ENCODE measurements around the gene RGS12.
"Not testable (repeated sequence)": the region's sequence is repeated elsewhere in the genome, so short reads cannot be mapped to it uniquely, and the experiment has no call there.

The RGS12 gene

DNA sequence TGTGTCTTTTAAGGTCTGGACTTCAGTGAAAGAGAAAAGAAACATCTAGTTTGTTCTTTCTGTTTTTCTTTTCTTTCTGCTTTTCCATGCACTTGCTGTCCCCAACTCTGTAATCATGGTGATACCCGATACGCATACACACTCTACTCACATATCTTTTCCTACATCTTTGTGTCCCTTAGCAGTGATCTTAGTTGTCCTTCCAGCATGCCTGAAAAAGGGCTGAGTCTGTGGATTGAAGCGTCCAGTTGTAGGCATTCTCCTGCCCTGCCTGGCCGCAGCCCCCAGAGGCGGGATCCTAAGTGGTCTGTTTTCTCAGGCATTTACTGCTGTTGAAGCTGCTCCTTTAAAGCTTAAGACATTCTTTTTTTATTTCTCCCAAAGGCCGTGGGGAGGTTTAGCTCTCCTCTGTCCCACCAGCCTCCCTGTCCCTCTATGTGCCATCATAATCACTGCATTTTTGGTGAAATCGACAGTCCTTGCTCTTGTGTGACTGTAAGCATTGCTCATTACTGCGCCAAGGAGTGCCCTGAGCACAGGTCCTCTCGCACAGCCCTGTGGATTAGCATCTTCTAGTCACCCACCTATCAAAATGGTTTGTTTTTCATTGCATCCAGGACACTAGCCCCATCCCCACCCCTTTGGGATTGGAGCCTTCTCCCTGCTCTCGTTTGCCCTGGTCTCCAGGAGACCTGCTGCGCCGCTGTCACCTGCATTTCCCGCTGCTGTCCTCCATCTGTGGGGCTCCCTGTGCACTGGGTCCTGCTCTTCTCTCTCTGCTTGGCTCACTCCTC, 4.4 kb downstream of the RGS12 start:
- DNase-seq, result no peak

DNA sequence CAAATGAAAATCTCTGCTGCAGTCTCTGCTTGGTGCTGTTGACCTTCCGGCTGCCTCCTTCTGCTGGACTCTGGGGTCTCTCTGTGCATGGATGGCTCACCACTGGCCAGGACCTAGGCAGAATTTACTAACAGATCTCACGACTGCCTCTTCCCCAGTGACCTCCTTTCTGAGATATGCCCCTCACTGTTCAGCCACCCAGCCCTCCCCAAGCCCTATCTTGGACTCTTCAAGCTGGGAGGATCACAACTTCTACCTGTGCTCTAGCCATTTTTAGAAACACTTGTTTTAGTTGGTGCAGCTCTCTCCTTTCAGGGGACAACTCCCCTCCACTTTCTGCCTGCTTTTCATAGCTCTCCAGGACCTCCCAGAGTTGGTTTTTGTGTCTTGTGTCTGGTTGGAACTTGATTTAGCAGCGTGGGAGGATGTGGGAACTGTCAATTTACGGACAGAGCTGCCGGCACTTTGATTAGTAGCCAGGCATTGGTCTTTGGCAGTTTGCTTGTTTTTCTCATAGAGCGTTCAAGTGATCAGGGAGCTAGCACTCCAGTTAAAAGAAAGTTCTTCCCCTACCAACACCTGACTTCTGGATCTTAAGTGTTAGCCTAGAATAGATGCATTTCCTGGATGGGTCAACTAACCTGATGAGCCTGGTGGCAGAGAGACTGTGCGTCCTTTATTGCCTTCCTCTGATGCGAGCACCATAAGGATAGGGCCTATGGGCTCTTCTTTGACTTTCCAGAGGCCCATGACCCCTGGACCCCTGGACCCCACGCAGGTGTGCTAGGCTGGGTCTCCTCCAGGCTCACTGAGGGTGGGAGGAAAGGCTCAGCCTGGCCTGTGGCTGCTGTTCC, 6.5 kb downstream of the RGS12 start:
- no peak for DNase-seq

DNA sequence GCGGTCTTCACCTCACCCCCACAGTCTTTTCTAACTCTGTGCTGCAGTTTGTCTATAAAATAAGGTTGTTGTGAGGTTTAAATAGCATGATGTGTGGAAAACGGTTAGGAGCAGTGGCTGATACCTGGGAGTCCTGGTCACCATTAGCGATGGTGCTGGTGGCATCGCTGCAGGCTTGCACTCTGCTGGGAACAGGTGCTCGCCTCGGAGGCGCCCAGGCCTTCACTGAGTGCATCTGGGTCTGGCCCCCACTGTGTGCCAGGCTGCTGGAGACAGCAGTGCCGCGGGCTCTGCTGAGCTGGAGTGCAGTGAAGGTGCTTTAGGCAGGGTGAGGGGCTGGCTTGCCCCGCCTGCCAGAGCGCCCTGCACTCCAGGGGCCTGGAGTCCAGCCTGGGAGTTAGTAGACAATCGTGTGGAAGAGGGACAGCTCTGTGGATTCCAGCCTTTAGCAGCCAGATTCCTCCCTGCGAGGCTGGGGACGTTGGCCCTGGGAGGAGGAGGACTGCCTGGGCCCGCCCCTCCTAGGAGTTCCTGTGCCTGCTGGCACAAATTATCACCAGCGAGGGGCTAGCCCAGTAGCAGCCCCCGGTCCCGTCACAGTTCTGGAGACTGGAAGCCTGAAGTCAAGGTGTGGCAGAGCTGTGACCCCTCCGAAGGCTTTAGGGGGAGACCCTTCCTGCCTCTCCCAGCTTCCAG, 7.3 kb downstream of the RGS12 start:
- DNase-seq, result no peak

DNA sequence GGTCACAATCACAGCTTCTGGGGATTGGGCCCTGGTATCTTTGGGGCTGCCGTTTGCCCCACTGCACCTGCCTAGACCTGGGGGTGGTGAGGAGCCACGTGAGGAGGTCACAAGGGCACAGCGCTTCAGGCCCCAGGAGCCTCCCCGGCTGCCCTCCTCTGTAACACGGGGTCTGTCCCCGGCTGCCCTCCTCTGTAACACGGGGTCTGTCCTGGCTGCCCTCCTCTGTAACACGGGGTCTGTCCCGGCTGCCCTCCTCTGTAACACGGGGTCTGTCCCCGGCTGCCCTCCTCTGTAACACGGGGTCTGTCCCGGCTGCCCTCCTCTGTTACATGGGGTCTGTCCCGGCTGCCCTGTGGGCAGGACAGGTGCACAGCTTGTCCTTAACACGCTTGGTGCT, 8.1 kb downstream of the RGS12 start:
- not testable (repeated sequence) for DNase-seq

DNA sequence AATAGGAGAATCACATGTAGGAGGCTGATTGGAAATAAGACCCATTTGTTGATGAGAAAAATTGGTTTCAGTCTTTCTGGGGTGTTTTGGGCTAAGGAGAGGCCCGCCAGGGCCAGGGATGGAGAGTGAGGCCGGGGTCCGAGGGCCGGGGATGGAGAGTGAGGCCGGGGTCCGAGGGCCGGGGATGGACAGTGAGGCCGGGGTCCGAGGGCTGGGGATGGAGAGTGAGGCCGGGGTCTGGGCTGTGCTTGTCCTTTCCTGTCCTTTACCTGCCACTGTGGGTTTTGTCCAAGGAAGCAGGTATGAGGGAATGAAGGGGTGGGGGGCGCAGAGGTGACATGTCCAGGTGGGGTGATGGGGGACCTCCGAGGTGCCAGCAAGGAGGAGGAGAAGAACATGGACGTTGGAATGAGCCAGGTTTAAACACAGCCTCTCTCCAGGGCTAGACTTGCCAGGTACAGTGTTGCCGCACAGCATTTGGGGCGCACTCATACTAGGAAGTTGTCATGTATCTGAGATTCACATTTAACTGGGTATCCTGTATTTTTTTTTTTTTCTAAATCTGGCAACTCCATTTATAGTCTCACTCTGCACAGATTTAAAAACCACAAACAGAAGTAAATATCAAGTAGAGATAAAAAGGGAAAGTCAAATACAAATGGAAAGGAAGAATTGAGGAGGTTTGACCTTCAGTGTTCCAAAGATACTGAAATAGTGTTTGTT, 8.8 kb downstream of the RGS12 start:
- DNase-seq, result peak; percentile 17

DNA sequence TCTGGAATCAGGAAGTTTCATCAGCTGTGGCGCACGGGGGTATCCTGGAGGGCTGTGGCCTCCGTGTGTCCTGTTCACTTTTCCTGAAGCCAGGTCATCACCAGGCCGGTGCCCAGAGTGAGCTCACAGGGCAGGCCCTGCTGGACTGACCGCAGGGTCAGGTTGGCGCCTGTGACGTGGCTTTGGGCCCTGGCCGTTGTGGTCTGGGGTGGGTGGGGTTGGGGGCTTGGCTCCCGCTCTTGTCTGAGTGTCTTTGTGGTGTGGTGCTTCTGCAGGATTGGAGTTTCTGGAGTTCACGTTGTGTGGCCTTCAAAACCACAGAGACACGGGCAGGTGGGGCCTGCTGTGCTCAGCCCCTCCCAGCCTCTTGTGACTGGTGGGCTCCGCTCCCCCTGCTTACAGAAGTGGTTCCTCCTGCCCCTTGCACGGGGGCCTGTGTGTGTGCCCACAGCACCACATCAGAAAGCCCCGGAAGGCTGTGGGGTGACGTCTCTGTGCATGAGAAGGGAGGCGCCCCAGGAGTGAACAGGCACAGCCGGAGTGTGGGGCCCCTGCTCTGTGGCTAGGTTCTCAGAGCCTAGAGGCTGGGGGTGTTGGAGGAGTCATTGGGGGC, 9.5 kb downstream of the RGS12 start:
- peak; percentile 87 for DNase-seq

DNA sequence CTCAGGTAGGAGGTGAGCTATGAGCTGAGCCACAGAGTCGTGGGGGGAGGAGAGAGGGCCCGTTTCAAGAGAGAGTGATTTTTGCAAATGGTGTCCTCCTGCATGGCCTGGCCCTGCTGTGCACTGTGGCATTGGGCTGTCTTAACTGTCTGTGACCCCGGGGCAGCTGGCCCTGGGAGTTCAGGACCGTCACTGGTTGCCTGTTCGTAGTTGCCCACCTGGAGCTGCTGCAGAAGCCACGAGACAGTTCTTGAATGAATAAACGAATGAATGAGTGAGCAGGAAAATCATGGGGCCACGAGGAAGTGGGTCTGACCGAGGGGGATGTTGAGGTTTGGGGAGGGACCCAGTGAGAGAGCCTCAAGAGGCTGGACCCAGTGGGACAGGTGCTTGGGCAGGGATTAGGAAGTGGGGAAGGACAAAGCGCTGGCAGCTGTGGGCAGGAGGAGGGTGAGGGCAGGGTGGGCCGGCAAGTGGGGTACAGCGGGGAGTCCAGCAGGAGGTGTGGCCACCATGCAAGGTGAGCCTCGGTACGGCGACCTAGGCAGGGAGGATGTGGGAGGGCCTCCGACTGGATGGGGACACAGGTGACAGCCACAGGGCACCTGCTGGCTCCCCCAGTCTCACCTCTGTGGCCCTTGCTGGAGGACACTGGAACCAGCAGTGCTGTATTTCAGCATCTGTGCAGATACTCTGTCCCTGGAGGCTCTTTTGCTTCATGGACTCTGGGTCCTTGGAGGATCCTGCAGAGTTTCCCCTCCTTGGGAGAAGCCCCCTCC, 10.2 kb downstream of the RGS12 start:
- DNase-seq, result peak; percentile 40

DNA sequence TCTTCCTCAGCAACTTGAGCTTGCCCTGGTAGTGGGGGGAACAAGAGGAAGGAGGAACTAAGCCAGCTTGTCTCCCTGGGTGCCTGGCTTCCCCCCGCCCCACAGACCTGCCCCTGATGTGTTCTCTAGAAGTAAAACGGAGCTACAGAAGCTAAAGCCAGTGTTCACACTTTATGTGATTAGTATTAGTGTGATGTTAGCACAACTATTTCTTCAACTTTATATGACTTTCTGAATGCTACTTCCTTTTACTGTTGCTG, 10.7 kb downstream of the RGS12 start:
- no peak for DNase-seq

DNA sequence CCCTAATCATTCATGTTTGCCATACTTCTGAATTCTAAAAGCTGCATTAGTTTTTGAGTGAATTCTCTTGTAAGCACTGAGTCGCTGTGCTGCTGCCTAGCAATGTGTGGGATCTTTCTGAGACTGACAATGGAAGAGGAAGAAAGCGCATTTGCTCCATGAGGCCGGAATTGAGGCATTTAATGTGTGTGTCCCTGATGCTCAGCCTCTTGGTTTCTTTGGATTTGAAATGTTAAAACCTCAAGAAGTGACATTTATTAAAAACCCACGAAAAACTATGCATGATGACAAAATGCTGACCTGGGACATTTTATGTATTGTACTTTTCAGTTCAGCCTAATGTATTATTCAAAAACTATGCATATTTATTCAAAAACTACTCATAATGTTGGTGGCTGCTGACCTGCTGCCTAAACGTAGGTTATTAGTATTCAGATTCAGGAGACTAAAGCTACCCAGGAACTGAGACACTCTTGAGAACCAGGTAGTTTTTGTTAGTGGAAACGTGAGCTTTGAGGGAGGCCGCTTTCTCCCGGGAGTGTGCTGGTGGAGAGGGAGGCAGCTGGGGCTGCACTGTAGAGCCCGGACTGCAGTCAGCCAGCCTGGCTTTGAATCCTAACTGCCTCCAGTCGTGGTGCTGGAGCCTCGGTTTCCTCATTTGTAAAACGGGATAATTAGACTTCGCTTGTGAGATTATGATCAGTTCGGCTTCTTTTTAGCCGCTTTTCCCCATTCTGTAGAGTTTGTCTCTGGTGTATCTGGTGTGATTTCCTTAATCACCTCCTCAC, 11.3 kb downstream of the RGS12 start:
- DNase-seq, result no peak

DNA sequence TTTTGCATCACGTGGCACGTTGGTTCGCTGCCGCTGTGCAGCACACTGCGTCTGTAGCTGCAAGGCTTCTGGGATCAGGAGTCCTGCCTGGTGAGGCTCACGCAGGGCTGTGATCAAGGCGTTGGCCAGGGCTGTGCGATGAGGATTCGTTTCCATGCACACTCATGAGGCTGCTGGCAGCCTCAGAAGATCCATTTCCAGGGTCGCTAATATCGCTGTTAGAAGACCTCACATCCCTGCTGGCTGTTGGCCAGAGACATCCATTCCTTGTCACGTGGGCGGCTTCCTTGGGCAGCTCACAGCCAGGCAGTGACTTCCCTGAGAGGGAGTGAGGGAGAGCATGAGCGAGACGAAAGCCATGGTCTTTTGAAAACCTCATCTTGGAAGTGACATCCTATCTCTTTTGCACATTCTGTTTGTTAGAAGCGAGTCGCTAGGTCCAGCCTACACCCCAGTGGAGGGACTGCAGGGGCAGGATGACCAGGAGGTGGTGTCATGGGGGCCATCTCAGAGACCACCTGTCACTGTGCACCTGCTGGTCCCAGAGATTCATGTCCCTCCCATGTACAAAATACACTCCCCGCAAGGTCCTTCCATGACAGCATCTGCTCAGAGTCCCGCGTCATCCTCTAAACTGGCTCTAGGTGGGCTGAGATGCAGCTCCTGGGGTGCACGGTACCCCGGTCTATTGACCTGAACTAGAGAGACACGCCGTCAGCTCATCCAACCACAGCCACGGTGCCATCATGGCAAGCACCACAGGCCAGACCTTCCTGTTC, 12.2 kb downstream of the RGS12 start:
- DNase-seq, result no peak

DNA sequence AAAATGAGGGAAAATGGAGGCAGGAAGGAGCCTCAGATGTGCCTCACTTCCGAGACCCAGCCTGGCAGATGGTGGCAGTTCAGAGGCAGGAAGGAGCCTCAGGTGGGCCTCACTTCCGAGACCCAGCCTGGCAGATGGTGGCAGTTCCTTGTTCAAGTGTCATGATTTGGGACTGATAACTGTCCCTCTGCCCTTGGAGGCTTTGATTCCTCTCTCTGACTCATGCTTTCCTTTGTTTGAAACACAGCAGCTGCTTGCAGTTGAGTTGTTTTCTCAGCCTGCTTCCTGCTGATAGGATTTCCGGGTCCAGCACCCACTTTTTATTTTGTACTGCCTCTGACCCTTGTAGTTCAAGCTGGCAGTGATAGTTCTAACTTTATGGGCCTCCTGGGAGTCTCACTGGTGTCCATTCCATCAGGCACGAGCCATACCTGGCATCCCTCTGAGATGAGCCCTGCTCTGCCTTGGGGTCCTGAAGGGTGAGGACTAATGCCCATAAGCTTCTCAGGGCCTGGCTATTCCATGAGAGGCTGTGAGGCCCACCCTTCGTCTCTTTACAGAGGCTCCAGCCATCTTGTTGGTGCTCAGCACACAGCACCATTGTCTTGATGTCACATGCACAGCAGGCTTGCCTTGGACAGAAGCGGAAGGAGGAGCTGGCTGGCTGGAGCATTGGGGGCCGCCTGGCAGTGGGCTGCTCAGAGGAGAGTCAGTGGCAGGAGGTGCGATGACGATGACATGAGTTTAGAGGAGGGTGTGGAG, 13.0 kb downstream of the RGS12 start:
- no peak for DNase-seq

DNA sequence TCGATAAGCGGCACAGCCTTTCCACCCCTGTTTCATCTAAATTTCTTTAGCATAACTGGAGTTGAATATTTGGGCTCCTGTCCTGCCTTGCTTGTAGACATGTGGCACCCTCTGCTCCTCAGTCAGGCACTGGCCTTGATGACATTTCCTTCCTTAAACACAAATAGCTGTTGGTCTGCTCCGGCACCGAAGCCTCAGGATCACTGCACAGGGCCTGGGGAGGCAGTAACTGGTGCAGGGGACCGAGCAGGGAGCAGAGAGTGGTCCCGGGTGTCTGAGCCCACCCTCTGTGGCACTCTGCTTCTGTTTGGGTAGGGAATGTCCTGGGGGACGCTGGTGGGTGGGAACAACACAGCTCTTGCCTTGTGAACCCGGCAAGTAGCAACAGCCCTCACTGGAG, 13.6 kb downstream of the RGS12 start:
- DNase-seq, result no peak

DNA sequence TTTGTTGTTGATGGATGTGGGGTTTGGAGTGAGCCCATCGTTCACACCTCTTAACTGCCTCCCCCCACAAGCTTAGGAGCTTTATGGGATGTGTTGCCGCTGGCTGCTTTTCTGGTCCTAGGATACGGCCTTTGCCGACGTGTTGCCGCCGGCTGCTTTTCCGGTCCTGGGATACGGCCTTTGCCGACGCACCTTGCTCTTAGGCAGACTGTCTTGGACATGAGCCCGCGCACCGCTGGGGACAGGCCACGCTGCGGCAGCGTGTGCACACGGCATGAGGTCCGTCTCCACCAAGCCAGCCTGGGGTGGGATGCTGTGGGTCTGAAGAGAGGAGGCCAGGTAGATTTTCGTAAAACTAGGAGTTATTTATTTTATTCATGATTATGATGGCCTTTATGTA, 14.2 kb downstream of the RGS12 start:
- no peak for DNase-seq

DNA sequence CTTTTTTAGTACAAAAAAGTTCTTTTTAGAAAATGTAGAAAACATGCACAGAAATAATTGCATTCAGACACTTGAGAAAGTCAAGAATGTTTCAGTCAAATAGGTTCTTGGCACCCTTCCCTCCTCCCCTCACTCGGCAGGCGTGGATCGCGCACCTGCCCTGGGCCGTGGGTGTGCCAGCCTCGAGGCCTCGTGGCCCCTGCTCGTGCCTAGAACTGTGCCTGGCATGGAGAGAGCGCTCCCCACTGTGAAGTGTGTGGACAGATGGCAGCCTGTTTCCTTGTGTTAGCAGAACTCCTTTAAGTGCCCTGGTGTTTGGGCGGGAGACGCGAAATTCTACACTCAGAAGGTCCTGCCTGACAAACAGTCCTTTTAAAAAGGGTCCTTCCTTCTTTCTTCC, 14.7 kb downstream of the RGS12 start:
- no peak for DNase-seq

DNA sequence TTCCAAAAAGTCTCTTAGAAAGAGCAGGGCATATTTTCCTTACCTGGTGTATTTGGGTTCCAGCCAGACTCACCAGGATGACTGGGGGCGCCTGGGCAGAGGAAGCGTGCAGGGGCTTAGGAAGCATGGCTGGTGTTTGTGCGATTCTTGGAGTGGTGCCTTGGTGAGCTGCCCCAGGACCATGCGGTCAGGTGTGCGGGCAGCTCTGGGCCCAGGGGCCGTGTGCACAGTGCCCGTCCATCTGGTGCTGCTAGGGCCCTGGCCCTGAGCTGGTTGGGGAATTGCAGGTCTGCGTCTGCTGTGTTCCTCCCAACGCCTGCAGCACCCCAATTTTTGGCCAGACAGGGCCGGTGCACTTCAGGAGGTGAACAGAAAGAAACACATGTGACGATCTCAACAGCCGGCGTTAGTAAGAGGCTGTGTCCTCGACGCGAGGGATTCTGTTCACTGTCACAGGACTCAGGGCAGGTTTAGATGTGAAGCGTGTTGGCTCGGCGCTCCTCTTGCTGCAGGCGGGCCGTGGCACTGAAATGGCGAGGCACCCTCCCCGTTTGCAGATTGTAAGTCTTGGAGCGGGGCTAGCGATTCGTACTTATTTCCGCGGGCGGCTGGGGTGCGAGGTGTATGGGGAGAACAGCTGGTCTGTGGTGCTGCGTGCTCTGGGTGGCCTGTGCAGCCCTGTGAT, 15.2 kb downstream of the RGS12 start:
- DNase-seq, result no peak

DNA sequence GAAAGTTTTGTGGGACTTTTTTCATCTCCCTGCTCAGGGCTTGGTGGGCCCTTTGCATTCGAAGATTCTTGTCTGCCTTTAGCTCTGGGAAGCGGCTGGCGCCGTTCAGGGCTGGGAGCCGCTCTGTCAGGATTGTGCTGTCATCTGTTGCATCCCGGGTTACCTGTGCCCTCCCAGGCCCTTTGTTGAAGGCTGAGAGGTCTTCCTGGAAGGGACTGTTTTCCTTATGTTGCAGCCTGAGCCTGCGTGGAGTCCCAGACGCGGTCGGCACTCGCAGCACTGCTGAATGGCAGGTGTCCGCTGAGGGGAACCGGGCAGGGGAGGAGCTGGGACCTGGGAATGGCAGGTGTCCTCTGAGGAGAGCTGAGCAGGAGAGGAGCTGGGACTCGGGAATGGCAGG, 15.9 kb downstream of the RGS12 start:
- DNase-seq, result no peak

DNA sequence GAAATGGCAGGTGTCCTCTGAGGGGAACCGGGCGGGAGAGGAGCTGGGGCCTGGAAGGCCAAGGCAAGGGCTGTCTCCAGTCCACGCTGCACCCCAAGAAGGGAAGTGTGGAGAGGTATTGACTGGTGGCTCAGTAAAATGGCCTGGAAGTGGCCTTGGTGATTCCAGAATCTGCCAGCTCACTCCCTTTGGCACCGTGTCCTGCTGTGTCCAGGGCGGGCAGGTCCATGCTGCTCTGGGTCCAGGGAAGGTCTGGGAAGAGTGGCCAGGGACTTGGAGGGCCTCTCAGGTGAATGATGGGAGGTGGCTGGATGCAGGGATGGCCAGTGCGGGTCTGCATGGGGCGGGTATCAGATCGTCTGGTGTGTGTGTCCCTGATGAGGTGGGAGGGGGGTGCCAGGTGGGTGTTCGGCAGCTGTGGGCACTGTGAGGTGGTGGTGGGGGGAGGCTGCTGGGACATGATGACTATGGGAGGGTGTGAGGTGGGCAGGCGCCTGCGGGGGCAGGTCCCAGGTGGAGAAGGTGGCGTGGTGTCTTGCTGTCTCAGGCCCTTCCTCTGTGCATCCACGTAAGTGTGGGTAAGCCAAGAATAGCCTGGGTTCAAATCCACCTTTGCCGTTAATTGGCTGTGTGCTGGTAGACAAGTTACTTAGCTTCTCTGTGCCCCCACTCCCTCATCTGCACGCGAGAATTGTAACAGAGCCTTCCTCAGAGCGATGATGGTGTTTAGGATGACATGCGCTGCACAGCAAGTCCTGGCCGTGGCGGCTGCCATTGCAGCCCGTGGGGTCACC, 17.7 kb downstream of the RGS12 start:
- DNase-seq, result no peak

DNA sequence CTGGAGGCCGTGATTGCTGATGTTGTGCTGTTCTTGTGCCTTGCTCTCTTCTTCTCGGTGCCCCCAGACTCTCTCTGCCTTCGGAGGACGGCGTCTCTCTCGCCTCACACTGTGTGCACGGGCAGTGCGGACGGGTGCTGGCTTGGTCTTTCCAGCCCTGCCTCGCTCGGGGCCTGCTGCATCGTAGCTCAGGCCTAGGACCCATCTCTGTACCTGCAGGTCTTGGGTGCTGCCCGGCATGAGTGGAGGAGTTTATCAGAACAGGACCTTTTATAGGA, 18.2 kb downstream of the RGS12 start:
- no peak for DNase-seq

Data from CD4-positive, alpha-beta T cell treated with Interleukin-21 for 1 hour (primary cell).